Testis (tissue), 3 donors: ENCODE data around the gene MPRIP. TPM values are rescaled to one million over a fixed set of nuclear protein-coding genes. Genes with fewer than 3 reads are reported as not detected.

Experiments
- DNase-seq: peaks from one replicate; pipeline ENCODE4 v3.0.0-alpha.2; 2019
- H3K27ac ChIP-seq, 2 donors: fragments of 200-600 bp; sonication (generic); one replicate each; pipeline ENCODE4 v1.5.1; 2019
- H3K27me3 ChIP-seq: fragments of 200-600 bp; sonication (generic); one replicate; pipeline ENCODE4 v1.5.1; 2019
- H3K36me3 ChIP-seq: fragments of 200-600 bp; sonication (generic); one replicate; pipeline ENCODE4 v1.5.1; 2017; ENCODE audit warnings: low read depth; ENCODE audit errors: missing control alignments
- H3K4me1 ChIP-seq: fragments of 200-600 bp; sonication (generic); one replicate; pipeline ENCODE4 v1.5.1; 2019
- H3K4me3 ChIP-seq, 2 donors: fragments of 200-600 bp; sonication (generic); one replicate each; pipeline ENCODE4 v1.5.1; 2017 to 2019
- H3K9me3 ChIP-seq: fragments of 200-600 bp; sonication (generic); one replicate; pipeline ENCODE4 v1.5.1; 2017
- CTCF ChIP-seq, 3 experiments: fragments of 450-650 bp in 2 of 3; fragments of 200-600 bp in 1 of 3; sonication (generic) in 1 of 3; IDR thresholded peaks; one replicate each; pipeline ENCODE4 v1.5.1; 2016 to 2019; ENCODE audit warnings: antibody characterized with exemption in 3 of 3, mild to moderate bottlenecking in 2 of 3, moderate library complexity in 1 of 3
- POLR2A ChIP-seq: fragments of 450-650 bp; IDR thresholded peaks from one replicate; pipeline ENCODE4 v1.6.1; 2017; ENCODE audit warnings: antibody characterized with exemption, mild to moderate bottlenecking, moderate library complexity
- WGBS, 2 donors: methylation state at CpG; one replicate each; pipeline ENCODE4 v1.1.5; 2018; 5-methylcytosine and 5-hydroxymethylcytosine counted together
- intact Hi-C: fragments of 100-400 bp; cut with DNase I; formaldehyde crosslinking; loops from one replicate; pipeline ENCODE4 v1.15.1; 2023; ENCODE audit warnings: low total_unique reads
- polyA plus RNA-seq: library from polyadenylated mRNA; stranded (reverse); fragments of 350-450 nt; fragmentation: Illumina TruSeq; extraction: RNeasy Lipid Tissue Mini Kit (QIAGEN cat#74804); gene quantifications from one replicate; pipeline ENCODE4 v1.2.3, GENCODE V29; 2014; ENCODE audit warnings: low read depth, low replicate concordance; ENCODE audit not compliant: insufficient read depth
- total RNA-seq, 2 donors: library from RNA; depleted of rRNA; stranded (reverse); fragments of >200 nt; gene quantifications; one replicate each; pipeline ENCODE4 v1.2.3, GENCODE V29; 2016

Gene MPRIP
- total and polyA plus RNA-seq, 3 donors from 2014 or later: 191 to 337 (median 304) TPM

GRCh38 chr17:17062356-17062755 lies 20.1 kb downstream of the MPRIP start:
- Histone ChIP-seq H3K27ac (no peak overlapping the region), H3K4me3 (no peak overlapping the region), H3K27me3 (no peaks in the 10 kb centered on the region), H3K36me3 (no peaks in the 10 kb centered on the region), H3K4me1 (peaks cover 21% of the 10 kb centered on the region), H3K9me3 (no peaks in the 10 kb centered on the region)
- no peak for TF ChIP-seq POLR2A
- TF ChIP-seq CTCF (IDR thresholded peaks at IDR 0.05): no peak
- peak; percentile 51 for DNase-seq
- intact Hi-C loops: no loop called here
- 57 to 59% methylated on average over 7 to 11 of the region's 11 CpGs for WGBS, 2 donors

GRCh38 chr17:17062866-17063265 lies 20.6 kb downstream of the MPRIP start:
- Histone ChIP-seq H3K4me3 (no peak overlapping the region), H3K27ac (no peak overlapping the region), H3K36me3 (no peaks in the 10 kb centered on the region), H3K4me1 (peaks cover 21% of the 10 kb centered on the region), H3K9me3 (no peaks in the 10 kb centered on the region), H3K27me3 (no peaks in the 10 kb centered on the region)
- TF ChIP-seq POLR2A (no peak), CTCF (IDR thresholded peaks at IDR 0.05) (no peak)
- intact Hi-C loops: no loop called here
- DNase-seq: no peak
- 56 to 75% methylated on average over 5 to 7 of the region's 7 CpGs for WGBS, 2 donors

GRCh38 chr17:17063546-17064122 lies 21.4 kb downstream of the MPRIP start:
- H3K9me3 ChIP-seq: no peaks in the 10 kb centered on the region
- no peak overlapping the region for H3K4me3 ChIP-seq
- 73% methylated on average over 12 of the region's 12 CpGs for WGBS, 2 donors
- no peak overlapping the region for H3K27ac ChIP-seq
- intact Hi-C loops: no loop called here
- peaks cover 21% of the 10 kb centered on the region for H3K4me1 ChIP-seq
- no peaks in the 10 kb centered on the region for H3K36me3 ChIP-seq
- TF ChIP-seq CTCF (IDR thresholded peaks at IDR 0.05): no peak
- no peak for TF ChIP-seq POLR2A
- H3K27me3 ChIP-seq: no peaks in the 10 kb centered on the region
- peak; percentile 70 for DNase-seq

- Histone ChIP-seq H3K4me1 (peaks cover 21% of the 10 kb centered on the region), H3K36me3 (no peaks in the 10 kb centered on the region), H3K9me3 (no peaks in the 10 kb centered on the region), H3K27ac (no peak overlapping the region), H3K27me3 (no peaks in the 10 kb centered on the region), H3K4me3 (no peak overlapping the region)
- intact Hi-C loops: no loop called here
- no peak for TF ChIP-seq CTCF (IDR thresholded peaks at IDR 0.05)
- WGBS, 2 donors: 70 to 85% methylated on average over 7 of the region's 7 CpGs
- DNase-seq: no peak
Observed at GRCh38 chr17:17064322-17064721, 22.1 kb downstream of the MPRIP start.

GRCh38 chr17:17066021-17066420 lies 23.8 kb downstream of the MPRIP start:
- Histone ChIP-seq H3K4me1 (peaks cover 21% of the 10 kb centered on the region), H3K27me3 (no peaks in the 10 kb centered on the region), H3K27ac (no peak overlapping the region), H3K36me3 (no peaks in the 10 kb centered on the region), H3K9me3 (no peaks in the 10 kb centered on the region), H3K4me3 (no peak overlapping the region)
- TF ChIP-seq CTCF (IDR thresholded peaks at IDR 0.05) (no peak), POLR2A (no peak)
- no peak for DNase-seq
- intact Hi-C loops: no loop called here
- WGBS, 2 donors: 90 to 92% methylated on average over 2 of the region's 2 CpGs
